Heart left ventricle (tissue), 13 donors: ENCODE data around the gene KLF2.

ENCODE experiments used
- CTCF ChIP-seq, 12 donors: fragments of 200-600 bp; sonication (generic) in 4 of 12; IDR thresholded peaks; one replicate each; pipeline versions ENCODE4 v1.5.0 to v1.8.0; 2018 to 2022; ENCODE audit warnings: antibody characterized with exemption in 12 of 12, mild to moderate bottlenecking in 5 of 12
- POLR2A ChIP-seq, 2 donors: fragments of 450-650 bp; IDR thresholded peaks; one replicate each; pipeline ENCODE4 v1.6.1; 2017; ENCODE audit warnings: antibody characterized with exemption in 2 of 2, mild to moderate bottlenecking in 2 of 2, moderate library complexity in 2 of 2
- donor health status: ischemic (EF 13 %, LVEDD 7.1; RV severe dilation, severe dysfunction).
- donor health status: DM: no; HTN: yes; CAD: no.
- donor health status: DM: no; HTN: no; CAD: no.
- donor health status: ischemic (EF 25% LVEDD 6.9; RV normal size, moderate dysfunction).
- donor health status: ischemic (EF 25% LVEDD 5.7; RV mildly dilated, moderate dysfunction).
- donor health status: ischemic (EF 35%, LVEDD 5.7; RV mildly dilated, moderate dysfunction).
- donor health status: nonischemic (EF 11% LVEDD 7.7; RV severe dilation, severe dysfunction).
- donor health status: DM: yes; HTN: yes; CAD: no.
- donor health status: PGD.
- donor health status: ischemic (EF 29% LVEDD 5.4; RV normal size, mild dysfunction).
- donor health status: nonischemic (EF 23%, LVEDD 6.1; RV moderate dilation, normal function).

DNA sequence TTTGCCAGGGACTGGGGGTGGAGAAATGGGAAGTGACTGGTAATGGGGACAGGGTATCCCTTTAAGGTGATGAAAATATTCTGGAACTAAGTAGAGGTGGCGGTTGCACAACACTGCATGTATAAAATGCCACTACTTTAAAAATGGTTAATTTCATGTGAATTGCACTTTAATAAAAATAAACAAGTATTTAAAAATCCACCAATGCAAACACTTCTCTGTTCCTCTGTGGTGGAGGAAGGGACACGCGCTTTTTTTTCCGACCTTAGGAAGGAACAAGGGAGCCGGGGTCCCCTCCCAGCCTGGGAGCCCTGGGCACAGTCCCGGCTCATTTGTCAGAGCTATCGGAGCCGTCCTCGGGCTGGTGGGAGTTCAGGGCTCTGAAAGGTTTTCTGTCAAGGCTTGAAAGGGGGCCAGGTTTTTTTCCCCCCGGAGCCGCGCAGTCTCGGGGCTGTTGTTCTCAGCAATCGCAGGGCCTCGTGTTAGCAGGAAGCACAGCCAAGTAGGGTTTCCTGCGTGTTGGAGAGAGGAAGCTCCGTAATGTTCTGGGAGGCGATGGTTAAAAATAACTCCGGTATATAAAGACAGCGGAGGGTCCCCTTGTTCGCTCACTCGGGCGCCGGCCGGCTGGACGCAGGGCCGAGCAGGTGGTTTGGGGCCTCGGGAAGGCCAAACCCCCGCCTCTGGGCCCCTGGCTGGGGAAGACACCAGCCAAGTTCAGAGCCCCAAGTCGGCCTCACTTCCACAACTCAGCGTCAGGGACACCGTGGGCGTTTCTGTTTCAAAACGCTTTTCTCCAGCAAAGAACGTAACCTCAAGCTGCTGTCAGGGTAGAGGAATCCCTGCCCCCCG, 41.2 kb upstream of the KLF2 start:
- TF ChIP-seq POLR2A (IDR thresholded peaks at IDR 0.05) = peak; percentile 82 to 96
- TF ChIP-seq CTCF (IDR thresholded peaks at IDR 0.05) = no peak
